ENCODE results near the gene CELSR1. TPM values are rescaled to one million over a fixed set of nuclear protein-coding genes. Genes with fewer than 3 reads are reported as not detected.

CELSR1 gene
- total RNA-seq, 1 experiment from 2014 or later, result 22.6 TPM

DNA sequence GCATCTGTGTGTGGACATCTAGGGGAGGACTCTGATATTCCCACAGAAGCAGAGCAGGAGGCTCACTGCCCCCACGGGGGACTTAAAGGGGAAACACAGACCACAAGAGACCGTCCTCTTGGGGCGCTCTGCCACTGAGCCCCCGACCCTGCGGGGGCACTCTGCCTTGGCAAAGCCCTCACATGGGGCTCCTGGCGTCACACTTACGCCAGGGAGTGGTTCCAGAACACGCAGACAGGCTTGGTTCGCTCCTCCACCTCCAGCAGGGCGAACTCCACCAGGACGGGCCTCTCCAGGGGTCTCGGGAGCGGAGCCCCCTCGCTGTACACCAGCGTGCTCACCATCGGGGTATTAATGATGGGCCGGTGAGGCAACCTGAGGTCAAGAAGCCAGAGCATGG lies 156.8 kb downstream of the CELSR1 start:
- Histone ChIP-seq H3K4me2 (ENCODE audit: insufficient read depth, insufficient read length, low read length) (no peak overlapping the region), H3K4me1 (ENCODE audit: insufficient read depth, low read length) (peaks cover 6% of the 10 kb centered on the region; the same call in 1 of the 2 replicates), H4K20me1 (ENCODE audit: control insufficient read depth, insufficient read depth, insufficient read length) (peaks cover 2% of the 10 kb centered on the region), H2BK120ac (ENCODE audit: low read depth, low read length, poor library complexity, severe bottlenecking) (no peak overlapping the region), H3K9ac (ENCODE audit: extremely low read depth, insufficient read length, low read length) (no peak overlapping the region), H3K27ac (ENCODE audit: insufficient read length, low read depth, low read length) (no peak overlapping the region), H3K9me3 (ENCODE audit: control insufficient read depth, low read depth, low read length) (no peaks in the 10 kb centered on the region), H2AK5ac (ENCODE audit: insufficient read length, low read length) (no peak overlapping the region), H3K4ac (ENCODE audit: low read depth, low read length) (no peak overlapping the region), H2BK15ac (ENCODE audit: low read depth, low read length) (no peak overlapping the region), H3K56ac (ENCODE audit: insufficient read length, low read depth, low read length) (no peak overlapping the region), H3K27me3 (ENCODE audit: insufficient read depth, low read length) (no peaks in the 10 kb centered on the region), H2BK12ac (ENCODE audit: insufficient read length, low read depth, low read length) (no peak overlapping the region), H2BK5ac (ENCODE audit: insufficient read length, low read length) (no peak overlapping the region), H3K23ac (ENCODE audit: insufficient read length, low read depth, low read length) (no peak overlapping the region), H3T11ph (ENCODE audit: low read length) (no peak overlapping the region), H3K18ac (ENCODE audit: insufficient read length, low read depth, low read length) (no peak overlapping the region), H4K8ac (replicated peaks; ENCODE audit: insufficient read length, low read depth, low read length) (no peak overlapping the region), H3K23me2 (ENCODE audit: insufficient read length, low read depth, low read length, poor library complexity, severe bottlenecking) (peaks cover 4% of the 10 kb centered on the region), H3K79me2 (ENCODE audit: insufficient read depth, low read length) (no peaks in the 10 kb centered on the region), H3K14ac (ENCODE audit: insufficient read depth, low read length) (no peak overlapping the region), H4K91ac (ENCODE audit: insufficient read length, low read depth, low read length) (no peak overlapping the region), H4K5ac (ENCODE audit: insufficient read length, low read depth, low read length) (no peak overlapping the region), H2BK20ac (ENCODE audit: low read depth, low read length, poor library complexity, severe bottlenecking) (no peak overlapping the region), H3K79me1 (ENCODE audit: insufficient read depth, low read depth, low read length, poor library complexity, severe bottlenecking) (no peaks in the 10 kb centered on the region), H2AFZ (ENCODE audit: low read length) (no peak overlapping the region)
- Mint-ChIP-seq H3K4me1 (peaks cover 39 to 43% of the 10 kb centered on the region in 2 experiments), H3K36me3 (ENCODE audit: insufficient read depth in 1 of 3, low read depth in 3 of 3) (peaks cover 12 to 35% (median 23%) of the 10 kb centered on the region in 3 experiments), H3K4me3 (no peak overlapping the region), H3K9me3 (peaks cover 3 to 5% of the 10 kb centered on the region in 2 experiments; a peak in 2 of 5 replicates), H3K27ac (peak overlapping the region in 1 of 3 experiments; percentile 81; a peak in 1 of 7 replicates), H3K27me3 (ENCODE audit: low read depth) (no peaks in the 10 kb centered on the region)
- TF ChIP-seq, protein P1, sequence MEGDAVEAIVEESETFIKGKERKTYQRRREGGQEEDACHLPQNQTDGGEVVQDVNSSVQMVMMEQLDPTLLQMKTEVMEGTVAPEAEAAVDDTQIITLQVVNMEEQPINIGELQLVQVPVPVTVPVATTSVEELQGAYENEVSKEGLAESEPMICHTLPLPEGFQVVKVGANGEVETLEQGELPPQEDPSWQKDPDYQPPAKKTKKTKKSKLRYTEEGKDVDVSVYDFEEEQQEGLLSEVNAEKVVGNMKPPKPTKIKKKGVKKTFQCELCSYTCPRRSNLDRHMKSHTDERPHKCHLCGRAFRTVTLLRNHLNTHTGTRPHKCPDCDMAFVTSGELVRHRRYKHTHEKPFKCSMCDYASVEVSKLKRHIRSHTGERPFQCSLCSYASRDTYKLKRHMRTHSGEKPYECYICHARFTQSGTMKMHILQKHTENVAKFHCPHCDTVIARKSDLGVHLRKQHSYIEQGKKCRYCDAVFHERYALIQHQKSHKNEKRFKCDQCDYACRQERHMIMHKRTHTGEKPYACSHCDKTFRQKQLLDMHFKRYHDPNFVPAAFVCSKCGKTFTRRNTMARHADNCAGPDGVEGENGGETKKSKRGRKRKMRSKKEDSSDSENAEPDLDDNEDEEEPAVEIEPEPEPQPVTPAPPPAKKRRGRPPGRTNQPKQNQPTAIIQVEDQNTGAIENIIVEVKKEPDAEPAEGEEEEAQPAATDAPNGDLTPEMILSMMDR (conservative IDR thresholded peaks at IDR 0.05), result no peak
- no peak for DNase-seq
- no CpG with 5 or more reads among the region's 17 CpGs for WGBS (ENCODE audit: extremely low coverage, insufficient read length, low lambda C conversion rate)

Measured in H9 (cell line).